A549 (cell line): ENCODE results near the gene PRDM10. TPM values are rescaled to one million over a fixed set of nuclear protein-coding genes. Genes with fewer than 3 reads are reported as not detected.
A peak's percentile ranks its signal among the peaks of the same experiment; 100 is the strongest.

ENCODE experiments used
- ATAC-seq, 2 experiments: fragments of 200-7000 bp in 1 of 2; fragments of >200 bp in 1 of 2; cut with Nextera tagmentation in 1 of 2; cut with Tn5 transposase in 1 of 2; 3 replicates each; pipeline versions ENCODE4 v1.8.0 to v1.9.1; 2018 to 2020; ENCODE audit warnings: mild to moderate bottlenecking in 1 of 2, moderate library complexity in 1 of 2
- CTCF ChIA-PET: fragments of 300-600 bp; sonication (Branson Sonifier 250); formaldehyde crosslinking; extraction: SDS; loops from one replicate; lab custom pipeline; 2021; ENCODE audit warnings: antibody characterized with exemption, inconsistent platforms; lab: Yijun Ruan, JAX
- POLR2A ChIA-PET: fragments of 350-600 bp; formaldehyde crosslinking; extraction: SDS; loops from one replicate; lab custom pipeline; 2021; ENCODE audit warnings: antibody characterized with exemption, inconsistent platforms; lab: Yijun Ruan, JAX
- DNase-seq, 2 experiments: peaks; one replicate each; pipeline versions ENCODE4 v3.0.0 to v3.0.0-alpha.2; 2011 to 2016; ENCODE audit warnings: low read depth in 1 of 2, low spot score in 1 of 2
- FAIRE-seq: peaks from 2 replicates; lab custom pipeline; 2011; peaks lifted over from hg19 to GRCh38; lab: Jason Lieb, UNC
- H3K27ac ChIP-seq, 2 experiments: fragments of >200 bp; sonication (Bioruptor Twin); formaldehyde crosslinking; 3 replicates each; pipeline ENCODE4 v1.5.1; 2016 to 2017
- H3K4me1 ChIP-seq: fragments of >200 bp; sonication (Bioruptor Twin); formaldehyde crosslinking; 3 replicates; pipeline ENCODE4 v1.6.1; 2016
- H3K4me2 ChIP-seq: fragments of >200 bp; sonication (Bioruptor Twin); formaldehyde crosslinking; 3 replicates; pipeline ENCODE4 v1.6.1; 2016
- H3K4me3 ChIP-seq: fragments of >200 bp; sonication (Bioruptor Twin); formaldehyde crosslinking; 3 replicates; pipeline ENCODE4 v1.5.1; 2016
- H3K9me3 ChIP-seq: fragments of >200 bp; sonication (Bioruptor Twin); formaldehyde crosslinking; 3 replicates; pipeline ENCODE4 v1.6.1; 2016
- BHLHE40 ChIP-seq: IDR thresholded peaks from 2 replicates; pipeline ENCODE4 v1.6.1; 2012; ENCODE audit warnings: low read depth, low read length, inconsistent platforms
- CEBPB ChIP-seq, 2 experiments: fragments of >200 bp in 1 of 2; sonication (Bioruptor Twin) in 1 of 2; formaldehyde crosslinking in 1 of 2; IDR thresholded peaks; 2 replicates each; pipeline ENCODE4 v1.6.1; 2012 to 2016
- ELK1 ChIP-seq: fragments of 150-350 bp; IDR thresholded peaks from 2 replicates; pipeline ENCODE4 v1.6.1; 2014; ENCODE audit warnings: low read depth, mild to moderate bottlenecking, low read length
- FOSL2 ChIP-seq, 2 experiments: fragments of 450-650 bp in 1 of 2; fragments of >200 bp in 1 of 2; sonication (Bioruptor Twin) in 1 of 2; formaldehyde crosslinking; IDR thresholded peaks; 2 replicates each; pipeline versions ENCODE4 v1.5.0 to v1.6.1; 2016 to 2020; ENCODE audit warnings: mild to moderate bottlenecking in 1 of 2, moderate library complexity in 1 of 2
- HES2 ChIP-seq: fragments of >200 bp; sonication (Bioruptor Twin); formaldehyde crosslinking; IDR thresholded peaks from 2 replicates; pipeline ENCODE4 v1.6.1; 2016
- HEYL ChIP-seq: fragments of 250-450 bp; sonication (Bioruptor Pico); IDR thresholded peaks from 2 replicates; pipeline ENCODE4 v1.8.0; 2021; ENCODE audit warnings: mild to moderate bottlenecking, moderate library complexity
- JUNB ChIP-seq: fragments of >200 bp; sonication (Bioruptor Twin); formaldehyde crosslinking; IDR thresholded peaks from 2 replicates; pipeline ENCODE4 v1.6.1; 2016
- KDM1A ChIP-seq: fragments of 200-600 bp; sonication (generic); IDR thresholded peaks from 2 replicates; pipeline ENCODE4 v1.6.1; 2016; ENCODE audit warnings: low read depth, mild to moderate bottlenecking
- MAZ ChIP-seq: fragments of 150-350 bp; IDR thresholded peaks from 2 replicates; pipeline ENCODE4 v1.6.1; 2014; ENCODE audit warnings: antibody characterized with exemption, low read depth, low read length, borderline replicate concordance
- NFE2L2 ChIP-seq: fragments of 150-350 bp; conservative IDR thresholded peaks from 2 replicates; pipeline ENCODE4 v1.6.1; 2014; ENCODE audit warnings: low read length
- NPAS2 ChIP-seq: fragments of 250-450 bp; sonication (Bioruptor Pico); IDR thresholded peaks from 2 replicates; pipeline ENCODE4 v1.8.0; 2022; ENCODE audit warnings: mild to moderate bottlenecking, moderate library complexity, borderline replicate concordance
- NR3C1 ChIP-seq: fragments of >200 bp; sonication (Bioruptor Twin); formaldehyde crosslinking; IDR thresholded peaks from 3 replicates; pipeline ENCODE4 v1.6.1; 2017
- PHF8 ChIP-seq: fragments of 200-600 bp; sonication (generic); IDR thresholded peaks from 2 replicates; pipeline ENCODE4 v1.6.1; 2016; ENCODE audit warnings: low read depth, mild to moderate bottlenecking, antibody characterized with exemption, moderate library complexity, borderline replicate concordance
- POLR2AphosphoS2 ChIP-seq: conservative IDR thresholded peaks from 2 replicates; pipeline ENCODE4 v1.6.1; 2012; ENCODE audit warnings: low read length, improper control_type of control experiment, inconsistent platforms
- SREBF2 ChIP-seq: fragments of 450-650 bp; IDR thresholded peaks from 2 replicates; pipeline ENCODE4 v1.6.1; 2014; ENCODE audit warnings: mild to moderate bottlenecking, moderate library complexity
- TFCP2L1 ChIP-seq: fragments of 250-450 bp; sonication (Bioruptor Pico); IDR thresholded peaks from 2 replicates; pipeline ENCODE4 v1.5.0; 2021; ENCODE audit warnings: mild to moderate bottlenecking
- ZC3H11A ChIP-seq: fragments of 450-650 bp; IDR thresholded peaks from 2 replicates; pipeline ENCODE4 v1.6.1; 2014; ENCODE audit warnings: antibody characterized with exemption, mild to moderate bottlenecking
- ZNF302 ChIP-seq: fragments of 250-450 bp; sonication (Bioruptor Pico); IDR thresholded peaks from 2 replicates; pipeline ENCODE4 v1.9.0; 2021; ENCODE audit warnings: inconsistent platforms, mild to moderate bottlenecking, moderate library complexity
- ZSCAN20 ChIP-seq: fragments of 250-450 bp; sonication (Bioruptor Pico); IDR thresholded peaks from 2 replicates; pipeline ENCODE4 v1.8.0; 2022; ENCODE audit warnings: mild to moderate bottlenecking, moderate library complexity
- WGBS: methylation state at CpG from one replicate; pipeline ENCODE4 v1.1.6; 2017; ENCODE audit errors: missing lambda C conversion rate; 5-methylcytosine and 5-hydroxymethylcytosine counted together
- polyA plus RNA-seq, 4 experiments: library from polyadenylated mRNA; depleted of rRNA in 3 of 4; stranded (reverse); fragments of >200 nt; fragmentation: RNase III in 1 of 4; extraction: RNeasy Plus Mini Kit Qiagen cat#74134 plus additional on column Dnase treatment in 1 of 4; gene quantifications; 2 replicates in 3 of 4; 3 replicates in 1 of 4; pipeline ENCODE4 v1.2.3, GENCODE V29; 2011 to 2017
- TF ChIP-seq, protein P1 (sequence below): fragments of 250-450 bp; sonication (Bioruptor Pico); IDR thresholded peaks from 2 replicates; pipeline ENCODE4 v1.5.0; 2021; ENCODE audit warnings: mild to moderate bottlenecking, moderate library complexity, borderline replicate concordance
- TF ChIP-seq, protein P2 (sequence below): fragments of 450-650 bp; IDR thresholded peaks from 2 replicates; pipeline ENCODE4 v1.6.1; 2014; ENCODE audit warnings: antibody characterized with exemption
- TF ChIP-seq, protein P3 (sequence below): IDR thresholded peaks from 2 replicates; pipeline ENCODE4 v1.6.1; 2012

The PRDM10 gene
- polyA plus RNA-seq, 2 of the 4 experiments (the other 2 are of a cell fraction): 3.1 to 4.0 TPM

DNA sequence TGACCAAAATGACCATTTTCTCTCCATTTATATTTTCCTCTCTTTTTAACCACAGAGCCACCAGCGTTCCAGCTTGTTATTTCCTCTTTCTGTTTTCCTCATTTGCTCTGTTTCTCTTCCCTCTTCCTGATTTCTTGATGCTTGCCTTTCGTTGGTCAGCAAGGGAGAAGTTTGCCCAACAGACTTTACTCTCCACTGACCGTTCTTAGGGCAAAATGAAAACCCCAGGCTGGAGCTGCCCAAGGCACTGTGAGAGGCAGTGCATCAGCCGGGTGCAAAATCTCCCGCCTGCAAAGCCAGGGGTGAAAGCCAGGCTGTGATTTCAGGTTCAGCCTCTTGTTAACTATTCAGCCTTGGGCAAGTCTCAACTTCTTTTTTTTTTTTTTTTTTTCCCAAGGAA, 40.9 kb upstream of the PRDM10 start:
- Histone ChIP-seq H3K4me1 (peaks cover 11% of the 10 kb centered on the region; the same call in 2 of the 3 replicates), H3K9me3 (no peaks in the 10 kb centered on the region), H3K27ac (0 out of 6 replicates have a peak overlapping the region, but pooled peaks of 1 of the 2 experiments have one; percentile 35), H3K4me2 (no peak overlapping the region), H3K4me3 (no peak overlapping the region)
- TF ChIP-seq MAZ (no peak), HES2 (no peak), NPAS2 (CRISPR knock-in tag) (no peak), ZNF302 (CRISPR knock-in tag) (no peak), ZSCAN20 (no peak), PHF8 (no peak), POLR2AphosphoS2 (no peak), TFCP2L1 (no peak), BHLHE40 (no peak), HEYL (CRISPR knock-in tag) (no peak), NFE2L2 (no peak), SREBF2 (no peak), JUNB (no peak), ELK1 (no peak), NR3C1 (no peak), ZC3H11A (no peak), CEBPB (IDR thresholded peaks at IDR 0.05) (no peak)
- TF ChIP-seq, protein P1, sequence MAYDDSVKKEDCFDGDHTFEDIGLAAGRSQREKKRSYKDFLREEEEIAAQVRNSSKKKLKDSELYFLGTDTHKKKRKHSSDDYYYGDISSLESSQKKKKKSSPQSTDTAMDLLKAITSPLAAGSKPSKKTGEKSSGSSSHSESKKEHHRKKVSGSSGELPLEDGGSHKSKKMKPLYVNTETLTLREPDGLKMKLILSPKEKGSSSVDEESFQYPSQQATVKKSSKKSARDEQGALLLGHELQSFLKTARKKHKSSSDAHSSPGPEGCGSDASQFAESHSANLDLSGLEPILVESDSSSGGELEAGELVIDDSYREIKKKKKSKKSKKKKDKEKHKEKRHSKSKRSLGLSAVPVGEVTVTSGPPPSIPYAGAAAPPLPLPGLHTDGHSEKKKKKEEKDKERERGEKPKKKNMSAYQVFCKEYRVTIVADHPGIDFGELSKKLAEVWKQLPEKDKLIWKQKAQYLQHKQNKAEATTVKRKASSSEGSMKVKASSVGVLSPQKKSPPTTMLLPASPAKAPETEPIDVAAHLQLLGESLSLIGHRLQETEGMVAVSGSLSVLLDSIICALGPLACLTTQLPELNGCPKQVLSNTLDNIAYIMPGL: no peak
- TF ChIP-seq, protein P2, sequence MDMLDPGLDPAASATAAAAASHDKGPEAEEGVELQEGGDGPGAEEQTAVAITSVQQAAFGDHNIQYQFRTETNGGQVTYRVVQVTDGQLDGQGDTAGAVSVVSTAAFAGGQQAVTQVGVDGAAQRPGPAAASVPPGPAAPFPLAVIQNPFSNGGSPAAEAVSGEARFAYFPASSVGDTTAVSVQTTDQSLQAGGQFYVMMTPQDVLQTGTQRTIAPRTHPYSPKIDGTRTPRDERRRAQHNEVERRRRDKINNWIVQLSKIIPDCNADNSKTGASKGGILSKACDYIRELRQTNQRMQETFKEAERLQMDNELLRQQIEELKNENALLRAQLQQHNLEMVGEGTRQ: no peak
- ATAC-seq (no peak), FAIRE-seq (no peak), DNase-seq (no peak)
- POLR2A ChIA-PET: no interaction called here
- CTCF ChIA-PET: no interaction called here
- 67% methylated on average over 5 of the region's 5 CpGs for WGBS

DNA sequence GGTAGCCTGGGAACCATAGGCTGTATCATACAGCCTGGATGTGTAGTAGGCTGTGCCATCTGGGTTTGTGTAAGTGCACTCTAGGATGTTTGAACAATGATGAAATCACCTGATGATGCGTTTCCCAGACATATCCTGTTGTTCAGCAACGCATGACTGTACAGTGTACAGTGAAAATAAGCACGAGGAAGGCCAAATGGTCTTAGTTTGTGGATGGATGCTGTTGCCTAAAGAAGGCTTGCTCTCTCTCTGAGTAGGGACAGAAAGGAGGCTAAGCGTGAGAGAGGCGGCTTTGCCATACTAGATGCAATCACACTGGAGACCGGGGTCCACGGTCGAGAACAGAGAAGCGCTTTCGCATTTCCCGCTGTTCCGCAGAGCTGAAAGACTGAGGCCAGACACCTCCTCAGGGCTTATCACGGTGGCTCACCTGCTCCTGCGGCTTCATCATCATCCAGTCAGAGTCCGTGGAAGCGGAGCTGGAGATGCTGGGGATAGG, 39.5 kb upstream of the PRDM10 start:
- Histone ChIP-seq H3K4me2 (peak overlapping the region; percentile 19; the same call in 2 of the 3 replicates), H3K4me1 (peaks cover 11% of the 10 kb centered on the region; the same call in 2 of the 3 replicates), H3K4me3 (no peak overlapping the region), H3K9me3 (no peaks in the 10 kb centered on the region), H3K27ac (peak overlapping the region; percentile 39 to 80; a peak in 5 of 6 replicates)
- POLR2A ChIA-PET: no interaction called here
- 67% methylated on average over 15 of the region's 16 CpGs for WGBS
- CTCF ChIA-PET: interaction anchor here (1.0 kb wide), 1 partner anchor 11 kb away, joined by 3 read pairs; no protein-coding TSS in a partner anchor
- ATAC-seq (peak; percentile 96 to 100), DNase-seq (peak; percentile 38 to 79), FAIRE-seq (no peak)
- TF ChIP-seq KDM1A (no peak), FOSL2 (IDR thresholded peaks at IDR 0.05) (no peak), FOSL2 (CRISPR knock-in tag; IDR thresholded peaks at IDR 0.05) (peak; percentile 66), CEBPB (IDR thresholded peaks at IDR 0.05) (peak in 1 of 2 experiments; percentile 42; a peak in 1 of 4 replicates)
- TF ChIP-seq, protein P3, sequence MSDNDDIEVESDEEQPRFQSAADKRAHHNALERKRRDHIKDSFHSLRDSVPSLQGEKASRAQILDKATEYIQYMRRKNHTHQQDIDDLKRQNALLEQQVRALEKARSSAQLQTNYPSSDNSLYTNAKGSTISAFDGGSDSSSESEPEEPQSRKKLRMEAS: peak; percentile 59
